ENCODE data around the gene VWF. TPM values are rescaled to one million over a fixed set of nuclear protein-coding genes. Genes with fewer than 3 reads are reported as not detected.

VWF gene
- total RNA-seq, 2 experiments from 2014 or later, result not detected

DNA sequence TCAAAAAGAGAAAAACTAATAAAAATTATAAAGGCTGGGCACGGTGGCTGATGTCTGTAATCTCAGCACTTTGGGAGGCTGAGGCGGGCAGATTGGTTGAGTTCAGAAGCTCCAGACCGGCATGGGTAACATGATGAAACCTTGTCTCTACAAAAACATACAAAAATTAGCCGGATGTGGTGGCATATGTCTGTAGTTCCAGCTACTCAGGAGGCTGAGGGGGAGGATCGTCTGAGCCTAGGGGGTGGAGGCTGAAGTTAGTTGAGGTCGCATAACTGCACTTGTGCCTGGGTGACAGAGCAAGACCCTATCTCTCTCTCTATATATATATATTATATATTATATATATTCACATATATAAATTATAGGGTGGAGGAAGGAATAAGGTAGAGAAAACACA, 146.9 kb downstream of the VWF start:
- no peak for DNase-seq
- Mint-ChIP-seq H3K4me1 (no peaks in the 10 kb centered on the region), H3K4me3 (no peak overlapping the region), H3K9me3 (no peaks in the 10 kb centered on the region), H3K36me3 (ENCODE audit: low read depth) (no peaks in the 10 kb centered on the region), H3K27me3 (peaks cover 4% of the 10 kb centered on the region), H3K27ac (no peak overlapping the region)
- ChIA-PET CTCF (interaction anchor here (0.7 to 3.9 kb wide), 2 partner anchors 11 to 310 kb away, joined by 4 to 13 read pairs; no protein-coding TSS in a partner anchor), POLR2A (no interaction called here)

GRCh38 chr12:5976711-5977110, 147.8 kb downstream of the VWF start:
- no peak for DNase-seq
- POLR2A ChIA-PET, result no interaction called here
- no peaks in the 10 kb centered on the region for H3K36me3 Mint-ChIP-seq (ENCODE audit: low read depth)
- no peak overlapping the region for H3K27ac Mint-ChIP-seq
- H3K27me3 Mint-ChIP-seq, result peaks cover 4% of the 10 kb centered on the region
- CTCF ChIA-PET, result interaction anchor here (3.9 kb wide), 1 partner anchor 12 kb away, joined by 13 read pairs; no protein-coding TSS in a partner anchor
- H3K9me3 Mint-ChIP-seq, result no peaks in the 10 kb centered on the region
- H3K4me1 Mint-ChIP-seq, result no peaks in the 10 kb centered on the region
- H3K4me3 Mint-ChIP-seq, result no peak overlapping the region

DNA sequence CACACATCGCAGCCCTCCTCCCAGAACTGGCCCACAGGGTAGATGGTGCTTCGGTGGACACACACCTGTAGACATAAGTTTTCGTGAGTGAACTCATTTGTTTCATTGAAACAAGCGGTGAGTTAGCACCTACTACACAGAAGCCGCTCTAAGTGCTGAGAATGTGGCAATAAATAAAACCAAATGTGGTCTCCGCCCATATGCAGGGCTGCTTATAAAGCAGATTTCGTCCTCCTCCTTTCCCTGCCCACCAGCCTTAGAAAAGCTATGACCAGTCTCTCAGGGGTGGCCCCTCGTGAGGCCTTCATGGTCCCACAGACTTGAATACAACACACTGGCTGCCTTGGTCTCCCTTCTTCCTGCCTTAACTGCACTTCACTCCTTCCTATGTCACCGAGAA, 148.3 kb downstream of the VWF start:
- no peak overlapping the region for H3K27ac Mint-ChIP-seq
- CTCF ChIA-PET, result interaction anchor here (3.9 kb wide), 1 partner anchor 12 kb away, joined by 13 read pairs; no protein-coding TSS in a partner anchor
- POLR2A ChIA-PET, result no interaction called here

DNA sequence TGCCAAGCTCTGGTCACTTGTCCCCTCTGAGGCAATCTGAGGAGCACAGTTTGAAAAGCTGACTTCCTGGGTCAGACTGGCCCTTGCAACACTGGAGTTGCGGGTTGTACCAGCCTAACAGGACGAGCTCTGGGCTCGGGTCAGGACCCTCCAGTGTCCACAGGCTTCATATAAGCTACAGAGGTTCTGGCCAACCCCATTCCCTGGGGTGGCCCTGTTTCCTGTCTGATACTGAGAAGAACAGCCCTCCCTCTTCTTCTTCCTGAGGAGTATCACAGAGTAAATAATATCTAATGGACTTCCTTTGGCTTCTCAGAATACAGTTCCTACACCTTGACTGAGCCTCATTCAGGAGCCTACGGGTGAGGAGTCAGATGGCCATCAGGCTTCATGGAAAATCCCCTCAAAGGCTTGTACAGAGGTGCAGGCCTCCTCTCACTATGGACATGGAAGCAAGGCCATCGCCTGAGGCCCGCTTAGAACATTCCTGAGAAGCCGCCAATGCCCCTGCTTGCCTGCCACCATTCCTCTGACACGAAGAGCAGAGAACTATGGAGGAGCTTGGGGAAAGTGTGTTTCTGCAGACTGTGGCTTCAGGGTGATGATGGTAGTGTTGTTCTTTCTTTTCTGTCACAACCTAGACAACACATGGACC, 150.9 kb downstream of the VWF start:
- CTCF ChIA-PET, result interaction anchor here (0.6 kb wide), 1 partner anchor 23 kb away, joined by 4 read pairs; no protein-coding TSS in a partner anchor
- Mint-ChIP-seq H3K36me3 (ENCODE audit: low read depth) (no peaks in the 10 kb centered on the region), H3K27me3 (peaks cover 7% of the 10 kb centered on the region), H3K4me3 (no peak overlapping the region), H3K27ac (no peak overlapping the region), H3K9me3 (no peaks in the 10 kb centered on the region), H3K4me1 (no peaks in the 10 kb centered on the region)
- POLR2A ChIA-PET, result no interaction called here
- DNase-seq, result no peak

More for the DNA sequence above, 148.3 kb downstream of the VWF start:
- Mint-ChIP-seq H3K4me3 (no peak overlapping the region), H3K36me3 (ENCODE audit: low read depth) (no peaks in the 10 kb centered on the region), H3K9me3 (no peaks in the 10 kb centered on the region), H3K27me3 (peaks cover 4% of the 10 kb centered on the region), H3K4me1 (no peaks in the 10 kb centered on the region)
- DNase-seq, result no peak

GRCh38 chr12:5972387-5972786, 152.1 kb downstream of the VWF start:
- POLR2A ChIA-PET, result no interaction called here
- no peak for DNase-seq
- Mint-ChIP-seq H3K27ac (no peak overlapping the region), H3K9me3 (no peaks in the 10 kb centered on the region), H3K36me3 (ENCODE audit: low read depth) (no peaks in the 10 kb centered on the region), H3K4me3 (no peak overlapping the region), H3K4me1 (no peaks in the 10 kb centered on the region), H3K27me3 (peaks cover 7% of the 10 kb centered on the region)
- CTCF ChIA-PET, result no interaction called here

DNA sequence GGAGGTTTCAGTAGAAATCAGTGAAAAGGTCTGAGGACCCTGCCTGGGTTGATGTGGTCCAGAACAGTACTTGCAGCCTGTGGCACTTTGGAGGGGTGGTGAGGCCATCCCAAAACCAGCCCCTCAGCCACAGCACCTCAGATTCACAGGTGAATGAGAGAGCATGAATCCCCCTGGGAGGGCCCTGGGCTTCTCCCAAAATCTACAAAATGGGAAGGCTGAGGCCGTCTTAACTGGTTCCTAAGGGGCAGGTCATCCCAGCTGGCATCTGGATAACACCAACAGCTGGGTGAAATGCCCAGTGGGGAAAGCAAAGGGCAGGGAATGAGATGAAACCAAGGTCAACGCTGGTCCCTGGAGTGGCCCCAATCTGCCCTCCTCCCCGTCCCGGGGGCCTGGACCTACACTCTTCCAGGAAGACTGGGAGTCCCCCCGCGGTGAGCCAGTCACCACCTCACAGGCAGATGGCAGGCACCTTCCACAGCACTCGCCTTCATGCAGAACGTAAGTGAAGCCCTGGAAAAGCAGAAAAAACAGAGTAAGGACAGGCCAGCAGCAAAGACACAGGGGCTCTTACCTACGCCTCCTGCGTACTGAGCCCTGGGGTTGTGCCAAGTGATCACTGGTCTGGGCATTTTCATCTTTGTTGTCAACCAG, 153.1 kb downstream of the VWF start:
- no peak overlapping the region for H3K4me3 Mint-ChIP-seq
- H3K27me3 Mint-ChIP-seq, result peaks cover 5% of the 10 kb centered on the region

DNA sequence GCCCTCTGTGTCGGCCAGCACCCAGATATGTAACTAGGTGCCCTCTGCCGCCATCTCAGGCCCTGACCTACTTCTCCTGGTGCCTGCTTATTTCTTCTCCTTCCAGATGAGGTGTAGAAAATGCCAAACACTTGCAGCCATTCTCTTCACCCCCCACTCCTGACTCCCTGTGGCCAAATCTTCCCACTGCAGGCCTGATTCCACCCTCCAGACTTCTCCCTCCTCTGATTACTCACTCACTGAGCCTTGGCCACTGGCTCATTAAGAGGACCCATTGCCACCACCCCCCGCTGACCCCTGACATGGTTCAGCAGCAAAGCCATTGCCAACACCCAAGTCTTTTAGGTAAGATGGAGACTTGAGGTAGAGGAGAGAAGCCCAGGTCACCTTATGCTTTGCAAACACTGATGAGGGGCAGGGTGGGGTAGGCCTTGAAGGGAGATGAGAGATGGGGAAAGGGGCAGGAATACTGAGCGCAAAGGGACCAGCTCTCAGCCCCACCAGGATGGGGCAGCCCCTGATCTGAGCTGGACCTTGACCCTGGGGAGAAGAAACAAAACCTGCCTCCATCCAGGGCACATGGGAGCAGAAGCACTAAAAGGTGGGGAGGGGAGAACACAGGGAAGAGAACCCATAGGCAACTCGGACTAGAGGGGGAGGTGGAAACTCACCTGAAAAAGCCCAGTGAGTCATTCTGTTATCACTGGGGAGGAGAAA, 154.3 kb downstream of the VWF start:
- CTCF ChIA-PET, result no interaction called here
- peaks cover 3% of the 10 kb centered on the region for H3K27me3 Mint-ChIP-seq
- no peak for DNase-seq
- no peaks in the 10 kb centered on the region for H3K4me1 Mint-ChIP-seq
- no peak overlapping the region for H3K27ac Mint-ChIP-seq
- POLR2A ChIA-PET, result no interaction called here
- H3K9me3 Mint-ChIP-seq, result no peaks in the 10 kb centered on the region
- no peaks in the 10 kb centered on the region for H3K36me3 Mint-ChIP-seq (ENCODE audit: low read depth)
- H3K4me3 Mint-ChIP-seq, result no peak overlapping the region

More for the DNA sequence above, 153.1 kb downstream of the VWF start:
- ChIA-PET POLR2A (no interaction called here), CTCF (no interaction called here)
- no peaks in the 10 kb centered on the region for H3K9me3 Mint-ChIP-seq
- no peak for DNase-seq
- no peak overlapping the region for H3K27ac Mint-ChIP-seq
- H3K36me3 Mint-ChIP-seq (ENCODE audit: low read depth), result no peaks in the 10 kb centered on the region
- no peaks in the 10 kb centered on the region for H3K4me1 Mint-ChIP-seq

- H3K27ac Mint-ChIP-seq, result no peak overlapping the region
- no peaks in the 10 kb centered on the region for H3K4me1 Mint-ChIP-seq
- peaks cover 3% of the 10 kb centered on the region for H3K27me3 Mint-ChIP-seq
- CTCF ChIA-PET, result no interaction called here
- no peak for DNase-seq
- no peak overlapping the region for H3K4me3 Mint-ChIP-seq
- no peaks in the 10 kb centered on the region for H3K36me3 Mint-ChIP-seq (ENCODE audit: low read depth)
- POLR2A ChIA-PET, result no interaction called here
- no peaks in the 10 kb centered on the region for H3K9me3 Mint-ChIP-seq
These were observed 155.1 kb downstream of the VWF start for GRCh38 chr12:5969156-5969973.

DNA sequence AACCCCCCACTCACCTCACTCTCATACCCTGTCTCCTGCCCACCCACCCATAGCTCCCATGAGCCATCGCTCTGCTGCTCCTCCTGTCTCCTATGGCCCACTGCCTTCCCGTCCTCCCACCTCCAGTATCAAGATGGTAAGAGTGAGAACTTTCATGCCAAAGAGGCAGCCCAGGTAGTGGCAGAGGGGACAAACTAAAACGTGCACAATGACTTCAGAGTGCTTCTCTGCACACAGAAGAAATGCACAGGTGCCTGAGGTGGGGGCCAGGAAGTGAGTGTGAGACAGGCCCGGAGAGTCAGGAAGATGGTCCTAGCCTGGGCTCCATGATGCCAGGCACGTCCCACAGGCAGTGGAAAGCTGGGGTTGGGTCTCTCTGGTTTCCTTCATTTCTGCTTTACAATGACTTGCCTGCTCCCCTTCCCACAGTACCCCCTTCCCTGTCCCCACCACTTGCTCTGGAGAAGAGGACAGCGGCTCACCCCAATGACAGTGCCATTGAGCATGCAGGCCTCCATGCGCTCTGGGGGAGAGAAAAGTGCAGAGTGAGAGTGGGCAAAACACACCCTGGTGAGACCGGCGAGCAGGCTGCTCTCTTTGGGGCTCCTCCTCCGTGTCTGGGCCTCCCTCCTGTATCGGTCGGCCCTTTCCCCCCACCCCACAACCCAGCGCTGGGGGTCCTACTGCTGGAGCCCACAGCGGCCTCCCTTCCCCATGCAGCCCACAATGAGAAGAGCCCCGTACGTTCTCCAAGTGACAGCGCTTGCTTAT, 156.6 kb downstream of the VWF start:
- H3K36me3 Mint-ChIP-seq (ENCODE audit: low read depth), result no peaks in the 10 kb centered on the region
- H3K27ac Mint-ChIP-seq, result no peak overlapping the region
- POLR2A ChIA-PET, result no interaction called here
- H3K9me3 Mint-ChIP-seq, result no peaks in the 10 kb centered on the region
- CTCF ChIA-PET, result interaction anchor here (1.1 kb wide), 1 partner anchor 21 kb away, joined by 3 read pairs; no protein-coding TSS in a partner anchor
- no peak for DNase-seq
- no peaks in the 10 kb centered on the region for H3K4me1 Mint-ChIP-seq
- peaks cover 3% of the 10 kb centered on the region for H3K27me3 Mint-ChIP-seq
- no peak overlapping the region for H3K4me3 Mint-ChIP-seq

DNA sequence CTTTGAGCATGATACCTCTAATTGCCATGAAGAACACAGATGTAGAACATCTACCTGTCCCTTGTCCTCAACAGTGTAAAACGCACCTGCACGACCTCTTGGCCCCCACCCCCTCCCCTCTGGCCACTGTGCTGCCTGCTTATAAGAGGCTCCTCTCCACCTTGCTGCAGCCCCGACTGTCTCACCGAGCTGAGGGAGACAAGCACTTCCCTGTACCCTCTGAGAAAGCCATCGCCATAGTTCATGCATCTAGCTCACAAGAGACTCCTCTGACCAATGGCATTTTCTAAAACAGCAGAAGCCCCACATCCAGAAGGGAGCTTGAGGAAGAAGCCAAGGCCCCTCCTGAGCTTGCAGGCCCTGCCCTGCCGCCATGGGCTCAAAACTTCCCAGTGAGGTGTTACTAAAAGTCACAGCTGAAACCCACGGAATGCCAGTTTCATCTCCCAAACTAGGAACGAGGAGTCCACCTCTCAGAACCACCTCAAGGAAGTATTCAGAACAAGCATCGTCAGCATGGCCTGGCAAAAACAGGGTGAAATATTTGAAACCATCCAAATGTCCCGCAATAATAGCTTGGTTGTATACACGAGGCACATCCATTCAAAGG, 157.9 kb downstream of the VWF start:
- no peak overlapping the region for H3K27ac Mint-ChIP-seq

DNA sequence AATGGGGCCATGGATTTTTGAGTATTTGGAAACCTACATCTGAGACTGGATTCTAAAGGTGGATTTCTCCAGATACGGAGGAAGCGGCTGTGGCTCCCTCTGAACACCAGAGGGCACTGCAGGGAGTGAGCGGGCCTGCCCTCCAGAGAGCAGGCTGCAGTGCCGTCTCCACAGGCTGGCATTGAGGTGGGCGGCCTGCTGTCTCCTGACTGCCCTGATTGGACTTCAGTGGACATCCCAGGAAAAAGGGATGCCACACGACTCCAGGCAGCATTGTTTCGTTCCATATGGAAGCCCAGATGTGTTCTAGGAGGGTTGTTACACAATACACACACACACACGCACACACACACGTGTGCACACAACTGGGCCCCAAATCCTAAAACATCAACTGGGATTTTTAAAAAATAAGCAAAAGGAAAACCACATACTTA, 158.5 kb downstream of the VWF start:
- Mint-ChIP-seq H3K9me3 (no peaks in the 10 kb centered on the region), H3K4me1 (no peaks in the 10 kb centered on the region), H3K4me3 (no peak overlapping the region), H3K36me3 (ENCODE audit: low read depth) (no peaks in the 10 kb centered on the region), H3K27ac (no peak overlapping the region), H3K27me3 (peaks cover 9% of the 10 kb centered on the region)
- DNase-seq, result peak; percentile 46
- ChIA-PET POLR2A (no interaction called here), CTCF (no interaction called here)

More for the DNA sequence above, 157.9 kb downstream of the VWF start:
- Mint-ChIP-seq H3K4me3 (no peak overlapping the region), H3K36me3 (ENCODE audit: low read depth) (no peaks in the 10 kb centered on the region), H3K4me1 (no peaks in the 10 kb centered on the region), H3K9me3 (no peaks in the 10 kb centered on the region), H3K27me3 (peaks cover 6% of the 10 kb centered on the region)
- no peak for DNase-seq
- CTCF ChIA-PET, result interaction anchor here (0.6 to 1.1 kb wide), 2 partner anchors 22 to 305 kb away, joined by 3 to 4 read pairs; no protein-coding TSS in a partner anchor
- POLR2A ChIA-PET, result no interaction called here

Measured in activated CD4-positive, alpha-beta memory T cell treated with anti-CD3 and anti-CD28 coated beads, Interleukin-2, amount 10 ng/mL, durations not matched to agents 7 days and 5 days (primary cell).